H1 (cell line): ENCODE measurements around the gene ACTBL2. TPM values are rescaled to one million over a fixed set of nuclear protein-coding genes. Genes with fewer than 3 reads are reported as not detected.

ENCODE experiments used
- CTCF ChIA-PET: fragments of 300-600 bp; sonication (Branson Sonifier 250); formaldehyde crosslinking; loops from one replicate; lab custom pipeline; 2021; ENCODE audit not compliant: partially characterized antibody; lab: Charles Lee
- POLR2A ChIA-PET: fragments of 300-600 bp; sonication (Branson Sonifier 250); formaldehyde crosslinking; loops from one replicate; lab custom pipeline; 2021; ENCODE audit warnings: inconsistent platforms; ENCODE audit not compliant: partially characterized antibody; lab: Charles Lee
- DNase-seq, 2 experiments: peaks; one replicate each; pipeline versions ENCODE4 v3.0.0 to v3.0.0-alpha.2; 2010 to 2022; ENCODE audit warnings: low spot score in 2 of 2, low read depth in 1 of 2, mixed read lengths in 1 of 2
- FAIRE-seq: peaks from 2 replicates; lab custom pipeline; 2011; peaks lifted over from hg19 to GRCh38; lab: Jason Lieb, UNC
- H2AFZ ChIP-seq: 2 replicates; pipeline ENCODE4 v1.8.1; 2012; ENCODE audit warnings: low read length, inconsistent platforms
- H2AK5ac ChIP-seq: 2 replicates; pipeline ENCODE4 v1.6.1; 2013; ENCODE audit warnings: low read depth, low read length
- H2BK120ac ChIP-seq: replicated peaks from 2 replicates; pipeline ENCODE3; 2013; ENCODE audit warnings: low read depth, low read length, inconsistent platforms
- H2BK12ac ChIP-seq: 2 replicates; pipeline ENCODE4 v1.6.1; 2013; ENCODE audit warnings: low read depth, low read length
- H2BK15ac ChIP-seq: 2 replicates; pipeline ENCODE4 v1.6.1; 2013; ENCODE audit warnings: low read length
- H2BK20ac ChIP-seq: 2 replicates; pipeline ENCODE4 v1.6.1; 2013; ENCODE audit warnings: low read length
- H2BK5ac ChIP-seq: 2 replicates; pipeline ENCODE4 v1.6.1; 2013; ENCODE audit warnings: low read depth, low read length
- H3K14ac ChIP-seq: 2 replicates; pipeline ENCODE4 v1.6.1; 2013; ENCODE audit warnings: inconsistent platforms; ENCODE audit not compliant: insufficient read length
- H3K18ac ChIP-seq: 2 replicates; pipeline ENCODE4 v1.6.1; 2013; ENCODE audit warnings: low read length; ENCODE audit errors: extremely low read depth
- H3K23ac ChIP-seq: 2 replicates; pipeline ENCODE4 v1.6.1; 2013; ENCODE audit warnings: inconsistent platforms; ENCODE audit not compliant: insufficient read length
- H3K23me2 ChIP-seq: 2 replicates; pipeline ENCODE4 v1.6.1; 2013; ENCODE audit warnings: low read depth, low read length
- H3K27ac ChIP-seq: 2 replicates; pipeline ENCODE4 v1.6.1; 2011; ENCODE audit warnings: low read depth, low read length, inconsistent platforms
- H3K27me3 ChIP-seq, 4 experiments: replicated peaks in 1 of 4; 1 replicate in 1 of 4; 2 replicates in 3 of 4; pipeline versions ENCODE4 v1.6.1 to v1.8.1; 2011 to 2013; ENCODE audit warnings: low read length in 3 of 4, mild to moderate bottlenecking in 3 of 4, inconsistent platforms in 2 of 4, mixed read lengths in 2 of 4, moderate library complexity in 1 of 4; ENCODE audit not compliant: control insufficient read depth in 3 of 4, insufficient read depth in 3 of 4; ENCODE audit errors: extremely low read depth in 1 of 4
- H3K36me3 ChIP-seq, 4 experiments: 2 replicates each; pipeline versions ENCODE4 v1.6.1 to v1.8.1; 2011 to 2013; ENCODE audit warnings: mild to moderate bottlenecking in 4 of 4, low read length in 3 of 4, moderate library complexity in 2 of 4, control low read depth in 1 of 4, inconsistent platforms in 1 of 4; ENCODE audit not compliant: insufficient read depth in 4 of 4, control insufficient read depth in 2 of 4
- H3K4ac ChIP-seq: replicated peaks from 2 replicates; pipeline ENCODE3; 2013; ENCODE audit warnings: low read length, low read depth, mixed read lengths, inconsistent platforms; ENCODE audit not compliant: insufficient read length
- H3K4me1 ChIP-seq, 4 experiments: replicated peaks in 1 of 4; 1 replicate in 1 of 4; 2 replicates in 3 of 4; pipeline versions ENCODE4 v1.6.1 to v1.8.1; 2011 to 2013; ENCODE audit warnings: low read length in 3 of 4, inconsistent platforms in 2 of 4, mixed read lengths in 1 of 4; ENCODE audit not compliant: insufficient read depth in 4 of 4, control insufficient read depth in 3 of 4
- H3K4me2 ChIP-seq, 2 experiments: 2 replicates each; pipeline versions ENCODE4 v1.6.1 to v1.8.1; 2011 to 2013; ENCODE audit warnings: low read depth in 2 of 2, low read length in 2 of 2, control low read depth in 1 of 2, inconsistent platforms in 1 of 2, mild to moderate bottlenecking in 1 of 2; ENCODE audit not compliant: insufficient read depth in 1 of 2
- H3K4me3 ChIP-seq, 4 experiments: fragments of 200-600, 300-600 bp in 1 of 4; sonication (generic), shearing (Covaris generic), sonication (Bioruptor Twin) in 1 of 4; 2 replicates each; pipeline versions ENCODE4 v1.5.1 to v1.8.1; 2011 to 2016; ENCODE audit warnings: low read length in 4 of 4, low read depth in 3 of 4, control low read depth in 2 of 4, inconsistent platforms in 2 of 4, mild to moderate bottlenecking in 2 of 4, mixed read lengths in 1 of 4, moderate library complexity in 1 of 4; ENCODE audit not compliant: insufficient read depth in 2 of 4; ENCODE audit errors: extremely low read depth in 1 of 4
- H3K56ac ChIP-seq: replicated peaks from 2 replicates; pipeline ENCODE3; 2013; ENCODE audit warnings: low read depth, mild to moderate bottlenecking, mixed read lengths, low read length, inconsistent platforms; ENCODE audit not compliant: insufficient read length
- H3K79me1 ChIP-seq: 2 replicates; pipeline ENCODE4 v1.6.1; 2013; ENCODE audit warnings: low read depth, low read length, control low read depth
- H3K79me2 ChIP-seq, 2 experiments: 2 replicates each; pipeline versions ENCODE4 v1.6.1 to v1.8.1; 2012 to 2013; ENCODE audit warnings: low read length in 2 of 2, mild to moderate bottlenecking in 2 of 2, inconsistent platforms in 1 of 2; ENCODE audit not compliant: insufficient read depth in 2 of 2, control insufficient read depth in 1 of 2
- H3K9ac ChIP-seq, 4 experiments: replicated peaks in 1 of 4; 1 replicate in 1 of 4; 2 replicates in 3 of 4; pipeline versions ENCODE4 v1.6.1 to v1.8.1; 2011 to 2013; ENCODE audit warnings: low read depth in 3 of 4, low read length in 3 of 4, control low read depth in 2 of 4, mild to moderate bottlenecking in 2 of 4, moderate library complexity in 2 of 4, inconsistent platforms in 1 of 4; ENCODE audit errors: extremely low read depth in 1 of 4
- H3K9me3 ChIP-seq, 2 experiments: 2 replicates each; pipeline versions ENCODE4 v1.6.1 to v1.8.1; 2012 to 2013; ENCODE audit warnings: mild to moderate bottlenecking in 2 of 2, moderate library complexity in 2 of 2, control low read depth in 1 of 2, inconsistent platforms in 1 of 2, low read depth in 1 of 2, low read length in 1 of 2, mixed read lengths in 1 of 2; ENCODE audit not compliant: insufficient read depth in 2 of 2
- H4K20me1 ChIP-seq, 2 experiments: replicated peaks in 1 of 2; 2 replicates each; pipeline versions ENCODE3 to v1.8.1; 2011 to 2013; ENCODE audit warnings: inconsistent platforms in 2 of 2, low read length in 2 of 2, mild to moderate bottlenecking in 1 of 2; ENCODE audit not compliant: insufficient read depth in 2 of 2, control insufficient read depth in 1 of 2
- H4K5ac ChIP-seq: 2 replicates; pipeline ENCODE4 v1.6.1; 2013; ENCODE audit warnings: low read length, low read depth, mixed read lengths, inconsistent platforms; ENCODE audit not compliant: insufficient read length
- H4K8ac ChIP-seq: 2 replicates; pipeline ENCODE4 v1.8.0; 2013; ENCODE audit warnings: mild to moderate bottlenecking, moderate library complexity, low read length, inconsistent platforms; ENCODE audit not compliant: insufficient read depth; ENCODE audit errors: extremely low read depth
- H4K91ac ChIP-seq: replicated peaks from 2 replicates; pipeline ENCODE3; 2013; ENCODE audit warnings: low read length, mixed read lengths, inconsistent platforms; ENCODE audit not compliant: insufficient read length
- CBX8 ChIP-seq: fragments of 300-800, 300-1000 bp; sonication (generic); IDR thresholded peaks from 2 replicates; pipeline ENCODE4 v1.7.1; 2016; ENCODE audit warnings: low read depth, low read length, borderline replicate concordance
- CHD1 ChIP-seq: IDR thresholded peaks from 2 replicates; pipeline ENCODE4 v1.6.1; 2012; ENCODE audit warnings: low read depth, low read length, improper control_type of control experiment
- EGR1 ChIP-seq: IDR thresholded peaks from 2 replicates; pipeline ENCODE4 v1.6.1; 2011; ENCODE audit warnings: low read depth, low read length, borderline replicate concordance
- EP300 ChIP-seq, 2 experiments: IDR thresholded peaks; 1 replicate in 1 of 2; 2 replicates in 1 of 2; pipeline ENCODE4 v1.6.1; 2011 to 2012; ENCODE audit warnings: low read depth in 2 of 2, low read length in 2 of 2, mild to moderate bottlenecking in 2 of 2, borderline replicate concordance in 1 of 2, inconsistent platforms in 1 of 2, moderate library complexity in 1 of 2
- HDAC2 ChIP-seq, 2 experiments: fragments of 300-600 bp in 1 of 2; sonication (generic) in 1 of 2; IDR thresholded peaks; 2 replicates each; pipeline ENCODE4 v1.6.1; 2011 to 2012; ENCODE audit warnings: low read depth in 2 of 2, low read length in 2 of 2, mild to moderate bottlenecking in 2 of 2, moderate library complexity in 2 of 2, borderline replicate concordance in 1 of 2, inconsistent platforms in 1 of 2
- KDM5A ChIP-seq: fragments of 200-600 bp; IDR thresholded peaks from 2 replicates; pipeline ENCODE4 v1.7.1; 2012; ENCODE audit warnings: mild to moderate bottlenecking, low read length, inconsistent platforms, mixed read lengths
- PHF8 ChIP-seq: fragments of 200-600 bp; sonication (generic); conservative IDR thresholded peaks from 2 replicates; pipeline ENCODE4 v1.7.1; 2012; ENCODE audit warnings: low read depth, mild to moderate bottlenecking, inconsistent platforms, low read length, moderate library complexity
- SAP30 ChIP-seq: fragments of 300-600 bp; sonication (generic); IDR thresholded peaks from 2 replicates; pipeline ENCODE4 v1.7.1; 2012; ENCODE audit warnings: low read length, moderate library complexity, mild to moderate bottlenecking, inconsistent platforms; ENCODE audit not compliant: insufficient read depth, insufficient replicate concordance
- SP4 ChIP-seq: IDR thresholded peaks from 2 replicates; pipeline ENCODE4 v1.6.1; 2012; ENCODE audit warnings: low read length, inconsistent platforms
- SRF ChIP-seq: IDR thresholded peaks from 2 replicates; pipeline ENCODE4 v1.6.1; 2011; ENCODE audit warnings: mild to moderate bottlenecking, low read depth, low read length, moderate library complexity
- TAF7 ChIP-seq: optimal IDR thresholded peaks from 2 replicates; pipeline ENCODE3; 2011; ENCODE audit warnings: low read depth, mild to moderate bottlenecking, inconsistent platforms, low read length, moderate library complexity, borderline replicate concordance
- WGBS, 2 experiments: shearing (Covaris generic) in 1 of 2; methylation state at CpG; one replicate each; pipeline versions ENCODE4 v1.1.6 to v1.1.7; 2013 to 2015; ENCODE audit warnings: low lambda C conversion rate in 2 of 2, mixed read lengths in 2 of 2, inconsistent platforms in 1 of 2, low coverage in 1 of 2, missing lambda C conversion rate in 1 of 2; ENCODE audit not compliant: insufficient replicate concordance in 2 of 2, insufficient coverage in 1 of 2, insufficient read length in 1 of 2; ENCODE audit errors: extremely low coverage in 1 of 2, missing lambda C conversion rate in 1 of 2; 5-methylcytosine and 5-hydroxymethylcytosine counted together
- polyA plus RNA-seq, 7 experiments: library from polyadenylated mRNA; depleted of rRNA in 3 of 7; stranded (reverse) in 5 of 7; unstranded in 2 of 7; fragments of >200 nt in 5 of 7; fragments of 200-250 nt in 2 of 7; gene quantifications; 1 replicate in 5 of 7; 2 replicates in 1 of 7; 4 replicates in 1 of 7; pipeline versions ENCODE4 v1.2.1 to v1.2.3, GENCODE V29; 2011 to 2013; ENCODE audit warnings: missing spikeins in 2 of 7, mixed read lengths in 2 of 7
- total RNA-seq: library from RNA; stranded (reverse); fragmentation: NEBNext Ultra II Directional; extraction: Animal tissue kit (Norgen Biotek cat#: 25700); gene quantifications from 2 replicates; pipeline ENCODE4 v1.2.1, GENCODE V29; 2021
- TF ChIP-seq, protein P1 (sequence below): IDR thresholded peaks from 2 replicates; pipeline ENCODE4 v1.6.1; 2012; ENCODE audit warnings: inconsistent platforms

The ACTBL2 gene
- total and polyA plus RNA-seq, 2 of the 8 experiments (the other 6 are each of a cell fraction or from before 2014, with no cell fraction given): not detected

DNA sequence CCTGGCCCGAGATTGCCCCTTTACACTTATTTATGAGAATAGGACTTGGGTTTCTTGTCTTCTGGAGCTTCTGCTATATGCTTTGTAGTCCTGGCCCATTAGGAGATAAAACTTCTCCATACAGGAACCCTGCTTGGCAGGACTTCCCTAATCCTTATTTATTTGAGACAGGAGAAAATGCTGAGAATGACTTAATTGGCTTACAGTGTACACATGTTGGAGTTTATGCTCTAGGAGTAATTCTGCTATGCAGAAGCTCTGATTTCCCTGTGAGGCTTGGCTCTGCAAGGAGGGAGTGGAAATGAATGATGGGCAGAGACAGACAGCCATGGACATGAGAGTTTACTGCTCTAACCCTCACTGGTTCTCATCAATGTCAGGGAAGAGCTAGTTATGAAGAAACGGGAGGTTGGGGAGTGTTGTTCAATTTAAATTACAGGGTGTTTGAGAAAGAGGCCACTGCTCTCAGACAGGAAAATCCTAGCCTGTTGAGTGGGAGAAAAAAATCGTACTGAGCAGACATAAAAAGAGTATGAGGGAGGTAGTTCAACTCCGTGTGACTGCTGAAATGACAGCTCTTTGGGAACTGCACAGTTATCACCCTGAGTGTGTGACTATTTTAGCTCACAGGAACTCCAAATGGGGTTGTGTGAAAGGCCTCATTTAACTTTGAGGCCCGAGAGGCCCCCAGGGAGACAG, 37.5 kb downstream of the ACTBL2 start:
- TF ChIP-seq CHD1: no peak
- no peak for TF ChIP-seq SAP30
- TF ChIP-seq PHF8: no peak
- TF ChIP-seq KDM5A: no peak
- no peak for TF ChIP-seq SP4
- TF ChIP-seq EGR1: no peak
- TF ChIP-seq CBX8: no peak
- no peak for TF ChIP-seq SRF
- no peak for TF ChIP-seq HDAC2 (IDR thresholded peaks at IDR 0.05; ENCODE audit: borderline replicate concordance in 1 of 2, low read depth in 2 of 2, low read length in 2 of 2)
- TF ChIP-seq EP300 (IDR thresholded peaks at IDR 0.05; ENCODE audit: borderline replicate concordance in 1 of 2, low read depth in 2 of 2, low read length in 2 of 2): no peak
- TF ChIP-seq, protein P1, sequence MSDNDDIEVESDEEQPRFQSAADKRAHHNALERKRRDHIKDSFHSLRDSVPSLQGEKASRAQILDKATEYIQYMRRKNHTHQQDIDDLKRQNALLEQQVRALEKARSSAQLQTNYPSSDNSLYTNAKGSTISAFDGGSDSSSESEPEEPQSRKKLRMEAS: no peak
- TF ChIP-seq TAF7: no peak
- TF ChIP-seq, all 59 proteins: peak for 0
- Histone ChIP-seq H3K23me2 (no peaks in the 10 kb centered on the region), H3K4ac (no peak overlapping the region), H3K56ac (no peak overlapping the region), H3K23ac (no peak overlapping the region), H2BK120ac (no peak overlapping the region), H4K20me1 (no peaks in the 10 kb centered on the region), H3K9ac (no peak overlapping the region), H2AFZ (no peak overlapping the region), H3K4me2 (no peak overlapping the region), H3K4me1 (no peaks in the 10 kb centered on the region), H3K79me1 (no peaks in the 10 kb centered on the region), H3K27me3 (no peaks in the 10 kb centered on the region), H2BK20ac (no peak overlapping the region), H2BK12ac (no peak overlapping the region), H3K36me3 (no peaks in the 10 kb centered on the region), H3K18ac (no peak overlapping the region), H4K5ac (no peak overlapping the region), H4K8ac (no peak overlapping the region), H2BK15ac (no peak overlapping the region), H3K27ac (no peak overlapping the region), H2AK5ac (no peak overlapping the region), H3K79me2 (no peaks in the 10 kb centered on the region), H2BK5ac (no peak overlapping the region), H4K91ac (no peak overlapping the region), H3K4me3 (no peak overlapping the region), H3K14ac (no peak overlapping the region), H3K9me3 (no peaks in the 10 kb centered on the region)
- 86% methylated on average over 5 of the region's 5 CpGs; no CpG with 5 or more reads in 1 of the 2 experiments for WGBS, 2 experiments
- CTCF ChIA-PET: interaction anchor here (0.6 to 0.8 kb wide), 2 partner anchors 112 to 139 kb away, joined by 3 read pairs; no protein-coding TSS in a partner anchor
- no peak for FAIRE-seq
- DNase-seq: no peak
- POLR2A ChIA-PET: no interaction called here
